Measurements from ENCODE around the gene CADPS2.
"Not testable (repeated sequence)": the region's sequence is repeated elsewhere in the genome, so short reads cannot be mapped to it uniquely, and the experiment has no call there.

Gene CADPS2

GRCh38 chr7:122290476-122290875 is 595.8 kb downstream of the CADPS2 start:
- no peak for DNase-seq (ENCODE audit: low spot score)

GRCh38 chr7:122289426-122289825 is 596.8 kb downstream of the CADPS2 start:
- no peak for DNase-seq (ENCODE audit: low spot score)

DNA sequence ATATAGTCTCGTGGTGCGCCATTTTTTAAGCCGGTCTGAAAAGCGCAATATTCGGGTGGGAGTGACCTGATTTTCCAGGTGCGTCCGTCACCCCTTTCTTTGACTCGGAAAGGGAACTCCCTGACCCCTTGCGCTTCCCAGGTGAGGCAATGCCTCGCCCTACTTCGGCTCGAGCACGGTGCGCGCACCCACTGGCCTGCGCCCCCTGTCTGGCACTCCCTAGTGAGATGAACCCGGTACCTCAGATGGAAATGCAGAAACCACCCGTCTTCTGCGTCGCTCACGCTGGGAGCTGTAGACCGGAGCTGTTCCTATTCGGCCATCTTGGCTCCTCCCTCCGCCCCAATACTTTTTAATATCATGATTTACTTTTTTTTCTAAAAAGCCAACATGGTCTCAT is 601.7 kb downstream of the CADPS2 start:
- not testable (repeated sequence) for DNase-seq (ENCODE audit: low spot score)

- DNase-seq (ENCODE audit: low spot score): no peak
These were observed 613.1 kb downstream of the CADPS2 start for GRCh38 chr7:122273117-122273516.

GRCh38 chr7:122269241-122269640 is 617.0 kb downstream of the CADPS2 start:
- DNase-seq (ENCODE audit: low spot score): no peak
